ENCODE results near the gene REXO1.

The REXO1 gene

GRCh38 chr19:1828279-1829238 is 19.7 kb downstream of the REXO1 start:
- no peak for DNase-seq (ENCODE audit: low read depth)

DNA sequence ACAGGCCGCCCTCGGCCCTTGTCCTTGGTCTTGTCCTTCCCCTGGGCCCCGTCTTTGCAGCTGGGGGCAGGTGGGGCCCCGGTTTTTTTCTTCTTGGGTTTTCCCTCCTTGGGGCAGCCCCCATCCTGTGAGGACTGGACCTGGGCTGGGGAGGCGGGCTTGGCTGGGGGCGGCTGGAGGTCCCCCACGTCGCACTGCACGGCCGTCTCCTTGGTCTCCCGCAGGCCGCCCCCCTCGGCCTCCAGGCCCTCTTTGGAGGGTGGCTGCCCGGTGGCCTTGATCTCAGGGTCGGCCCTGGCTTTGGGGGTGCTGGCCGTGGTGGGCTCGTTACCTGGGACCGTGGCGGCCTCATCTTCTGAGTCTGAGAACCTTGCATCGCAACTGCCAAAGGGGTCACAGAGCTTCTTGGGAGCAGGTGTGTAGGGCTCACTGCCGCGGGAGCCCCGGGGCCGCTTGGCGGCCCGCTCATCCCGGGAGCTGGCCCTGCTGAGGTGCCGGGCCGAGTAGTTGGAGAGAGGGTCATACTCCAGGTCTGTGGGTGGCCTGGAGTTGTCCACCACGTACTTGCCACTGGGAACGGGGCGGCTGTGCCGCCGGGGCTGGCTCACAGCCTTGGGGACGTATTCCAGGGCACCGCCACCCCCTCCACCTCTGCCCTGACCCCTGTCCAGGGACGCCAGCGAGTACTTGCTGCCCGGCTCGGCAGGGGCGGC is 20.6 kb downstream of the REXO1 start:
- no peak for DNase-seq (ENCODE audit: low read depth)

DNA sequence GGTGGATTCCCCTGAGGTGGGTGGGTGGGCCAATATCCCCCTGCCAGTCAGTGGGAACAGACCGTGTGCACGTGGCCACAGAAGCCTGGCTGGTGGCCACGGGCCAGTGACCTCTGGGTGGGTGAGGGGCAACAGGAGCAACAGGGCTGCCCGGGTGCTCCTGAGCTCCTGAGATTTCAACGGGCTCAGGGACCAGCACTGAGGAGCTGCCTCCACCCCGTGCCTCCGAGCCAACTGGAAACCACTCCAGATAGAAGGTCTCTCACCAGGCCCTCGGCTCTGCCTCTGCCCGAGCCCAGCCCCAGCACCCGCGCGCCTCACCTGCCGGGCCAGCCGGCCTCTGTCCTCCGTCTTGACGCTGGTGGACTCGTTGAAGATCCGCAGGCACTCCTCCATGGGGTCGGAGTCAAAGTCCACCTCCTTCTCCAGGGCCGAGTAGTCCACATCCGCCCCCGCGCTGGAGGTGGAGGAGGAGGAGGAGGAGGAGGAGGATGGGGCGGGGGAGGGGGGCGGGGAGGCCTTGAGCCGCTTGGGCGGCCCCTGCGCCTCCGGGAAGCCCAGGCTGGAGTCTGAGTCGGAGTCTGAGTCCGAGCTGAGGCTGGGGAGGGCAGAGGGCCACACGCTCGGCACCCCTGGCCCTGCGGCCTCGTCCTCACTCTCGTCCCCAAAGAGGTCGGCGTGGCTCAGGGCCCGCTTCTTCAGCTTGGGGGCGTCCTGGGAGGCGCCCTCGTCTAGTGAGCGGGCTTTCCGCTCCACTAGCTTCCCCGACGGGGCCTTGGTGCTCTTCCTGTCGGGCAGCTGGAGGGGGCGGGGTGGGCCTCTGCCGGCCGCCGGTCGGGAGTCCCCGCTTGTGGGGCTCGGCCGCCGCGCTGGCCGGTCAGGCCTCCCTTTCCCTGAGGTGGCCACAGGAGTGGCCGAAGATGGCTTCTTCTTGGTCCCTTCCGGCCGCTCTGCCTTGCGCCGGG is 21.4 kb downstream of the REXO1 start:
- DNase-seq (ENCODE audit: low read depth) = no peak

DNA sequence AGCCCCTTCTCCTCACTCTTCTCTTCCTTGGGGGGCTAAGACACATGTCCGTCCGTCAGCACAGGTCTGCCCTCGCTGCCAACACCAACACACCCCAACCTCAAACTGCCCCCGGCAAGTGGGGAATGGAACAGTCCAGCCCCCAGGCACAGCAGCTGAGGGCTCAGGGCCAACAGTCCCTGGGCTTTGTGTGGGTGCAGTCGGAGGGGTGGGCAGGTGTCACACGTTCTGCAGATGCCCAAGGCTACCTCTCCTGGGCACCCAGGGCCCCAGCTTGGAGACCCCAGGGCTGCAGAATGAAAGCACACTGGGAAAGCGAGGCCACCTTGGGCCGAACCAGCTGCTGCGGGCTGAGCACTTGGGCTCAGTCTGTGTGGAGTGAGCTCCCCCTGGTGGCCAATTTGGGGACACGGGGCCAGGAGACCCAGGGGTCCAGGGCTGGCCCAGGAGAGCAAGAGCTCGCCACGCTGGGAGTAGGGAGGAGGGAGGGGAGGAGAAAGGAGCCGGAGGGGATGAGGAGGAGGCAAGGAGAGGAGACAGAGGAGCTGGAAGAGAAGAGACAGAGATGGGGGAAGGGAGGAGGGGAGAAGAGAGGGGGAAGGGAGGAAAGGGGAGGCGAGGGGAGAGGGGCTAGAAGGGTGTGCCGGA is 22.2 kb downstream of the REXO1 start:
- peak; percentile 37 for DNase-seq (ENCODE audit: low read depth)

- no peak for DNase-seq (ENCODE audit: low read depth)
Observed at GRCh38 chr19:1824252-1824622, 24.0 kb downstream of the REXO1 start.

DNA sequence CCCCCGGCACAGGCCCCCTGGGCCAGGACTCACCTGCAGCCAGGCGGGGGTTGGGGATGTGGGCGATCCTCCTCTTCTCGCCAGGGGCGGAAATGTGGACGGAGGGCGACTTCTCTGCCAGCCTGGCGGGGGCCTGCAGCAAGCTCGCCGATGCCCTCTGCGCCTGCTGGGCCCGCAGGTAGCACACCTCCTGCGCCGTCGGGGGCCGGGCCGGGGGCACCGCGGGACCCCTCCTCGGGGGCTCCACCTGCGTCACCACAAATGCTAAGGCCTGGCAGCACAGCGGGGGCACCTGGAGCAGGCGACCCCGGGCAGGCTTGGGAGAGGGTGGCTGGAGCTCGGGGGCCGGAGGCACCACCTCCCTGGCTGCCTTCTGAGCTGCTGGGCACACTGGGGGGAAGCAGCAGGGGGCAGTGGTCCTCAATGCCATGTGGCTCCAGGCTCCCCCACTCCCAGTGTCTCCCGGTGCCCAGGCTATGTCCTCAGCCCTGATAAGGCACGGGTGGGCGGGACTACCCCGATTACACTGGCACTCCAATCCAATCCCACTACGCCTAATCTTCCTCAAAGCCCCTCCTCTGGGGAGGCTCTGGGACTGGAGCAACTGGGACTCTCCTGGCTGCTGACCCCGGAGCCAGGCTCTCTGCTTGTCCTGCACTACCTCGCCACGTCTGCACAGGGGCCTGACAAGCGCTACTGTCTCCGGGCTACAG is 24.6 kb downstream of the REXO1 start:
- no peak for DNase-seq (ENCODE audit: low read depth)

DNA sequence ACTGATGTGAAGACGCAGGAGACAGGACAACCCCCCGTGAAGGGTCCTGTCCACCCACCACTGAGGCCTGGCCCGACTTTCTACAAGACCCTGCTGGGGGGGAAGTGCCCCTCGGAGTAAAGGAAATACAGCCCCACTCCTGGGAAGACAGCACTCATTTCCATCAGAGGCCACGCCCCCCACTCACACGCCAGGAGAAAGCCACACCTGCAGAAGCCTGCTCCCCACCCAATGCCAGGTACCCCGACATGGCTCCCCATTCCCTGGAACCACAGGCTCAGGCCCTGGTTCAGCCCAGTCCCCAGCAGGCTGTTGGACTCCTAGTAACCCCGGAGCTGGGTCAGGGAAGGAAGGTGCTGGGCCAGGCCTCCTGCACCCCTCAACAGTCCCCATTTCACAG is 25.3 kb downstream of the REXO1 start:
- DNase-seq (ENCODE audit: low read depth) = no peak

DNA sequence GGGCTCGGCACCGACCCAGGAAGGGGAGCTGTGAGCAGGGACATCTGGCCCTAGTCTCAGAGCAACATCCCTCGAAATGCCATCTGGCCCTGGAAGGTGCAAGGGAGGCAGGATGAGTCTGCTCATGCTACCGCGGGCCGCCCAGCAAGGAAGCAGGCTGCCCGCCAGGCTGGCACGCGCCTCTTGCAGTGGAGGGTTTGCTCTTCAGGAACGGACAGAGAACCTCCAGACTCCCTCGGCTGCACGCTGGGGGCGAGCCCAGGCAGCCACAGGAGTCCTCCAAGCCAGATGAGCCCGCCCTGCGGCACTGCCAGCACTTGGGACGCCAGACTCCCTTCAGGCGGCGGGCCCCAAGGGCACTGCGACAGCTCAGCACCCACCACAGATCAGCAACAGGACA is 26.1 kb downstream of the REXO1 start:
- no peak for DNase-seq (ENCODE audit: low read depth)

DNA sequence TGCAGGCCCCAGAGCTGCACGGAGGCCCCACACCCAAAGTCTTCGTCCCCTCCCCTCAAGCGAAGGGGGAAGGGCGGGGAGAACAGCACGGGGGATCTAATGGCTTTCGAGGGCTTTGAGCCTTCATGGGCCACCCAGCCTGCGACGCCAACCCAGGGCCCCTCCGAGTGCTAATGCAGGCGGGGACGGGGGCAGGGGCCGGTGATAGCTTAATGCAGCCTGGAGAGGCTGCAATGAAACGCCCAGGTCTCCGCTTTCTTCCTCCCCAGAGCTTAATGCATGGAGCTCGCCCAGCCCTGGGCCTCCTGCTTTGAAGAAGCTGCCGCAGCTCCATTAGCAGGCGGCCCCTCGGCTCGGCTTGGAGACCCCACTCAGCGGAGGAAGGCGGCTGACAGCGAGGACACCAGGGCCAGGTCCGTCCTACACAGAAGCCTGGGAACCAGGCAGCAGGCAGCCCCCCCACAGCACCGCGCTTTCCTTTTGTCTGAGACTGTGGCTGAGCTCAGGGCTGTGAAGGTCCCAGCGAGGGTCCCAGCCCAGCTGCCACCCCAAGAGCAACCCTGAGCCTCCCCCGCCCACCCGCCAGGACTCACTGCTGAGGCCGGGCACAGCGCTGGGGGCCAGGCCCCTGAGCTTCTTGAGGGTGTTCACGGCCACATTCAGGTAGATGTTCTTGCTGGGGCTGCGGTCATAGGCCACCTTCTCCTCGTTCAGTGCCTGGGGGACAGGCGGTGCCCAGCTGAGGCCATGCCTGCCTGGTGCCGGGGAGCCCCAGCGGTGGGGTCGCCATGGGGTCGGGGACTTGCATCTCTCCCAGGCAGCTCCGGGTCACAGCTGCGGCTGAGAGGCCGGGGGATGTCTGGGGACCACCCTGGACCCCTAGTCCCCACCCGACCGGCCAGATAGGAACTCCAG is 28.7 kb downstream of the REXO1 start:
- no peak for DNase-seq (ENCODE audit: low read depth)

- DNase-seq (ENCODE audit: low read depth) = no peak
Observed at GRCh38 chr19:1818549-1819195, 29.6 kb downstream of the REXO1 start.

DNA sequence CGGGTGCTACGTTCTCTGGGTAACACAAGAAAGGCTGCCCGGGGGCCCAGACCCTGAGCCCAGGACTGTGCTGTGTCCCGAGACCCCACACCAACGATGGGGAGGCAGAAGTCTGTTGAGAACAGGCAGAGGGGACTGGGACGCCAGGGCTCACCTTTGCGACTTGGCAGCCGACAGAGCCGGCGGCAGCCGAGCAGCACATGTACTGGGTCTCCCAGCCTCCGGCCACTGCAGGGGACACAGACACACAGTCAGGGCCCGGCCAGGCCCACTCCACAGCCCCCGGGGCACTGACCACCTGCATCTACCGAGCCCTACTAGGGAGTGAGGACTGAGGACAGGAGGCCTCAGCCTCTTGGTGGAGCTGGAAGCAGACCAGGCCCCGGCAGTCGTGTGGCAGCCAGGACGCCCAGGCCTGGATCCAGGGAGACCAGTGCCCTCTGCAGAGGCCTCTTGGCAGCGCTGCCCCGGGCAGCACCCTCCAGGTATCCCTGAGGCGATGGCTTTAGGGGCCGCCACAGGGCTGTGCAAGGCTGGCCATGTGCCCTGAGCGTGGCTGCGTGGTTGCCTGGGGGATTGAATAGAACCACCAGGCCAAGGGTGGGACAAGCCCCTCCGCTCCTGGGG is 30.6 kb downstream of the REXO1 start:
- no peak for DNase-seq (ENCODE audit: low read depth)

GRCh38 chr19:1816530-1817298 is 31.6 kb downstream of the REXO1 start:
- no peak for DNase-seq (ENCODE audit: low read depth)

GRCh38 chr19:1815605-1816529 is 32.4 kb downstream of the REXO1 start:
- DNase-seq (ENCODE audit: low read depth) = no peak

- no peak for DNase-seq (ENCODE audit: low read depth)
Observed at GRCh38 chr19:1814833-1815604, 33.3 kb downstream of the REXO1 start.

DNA sequence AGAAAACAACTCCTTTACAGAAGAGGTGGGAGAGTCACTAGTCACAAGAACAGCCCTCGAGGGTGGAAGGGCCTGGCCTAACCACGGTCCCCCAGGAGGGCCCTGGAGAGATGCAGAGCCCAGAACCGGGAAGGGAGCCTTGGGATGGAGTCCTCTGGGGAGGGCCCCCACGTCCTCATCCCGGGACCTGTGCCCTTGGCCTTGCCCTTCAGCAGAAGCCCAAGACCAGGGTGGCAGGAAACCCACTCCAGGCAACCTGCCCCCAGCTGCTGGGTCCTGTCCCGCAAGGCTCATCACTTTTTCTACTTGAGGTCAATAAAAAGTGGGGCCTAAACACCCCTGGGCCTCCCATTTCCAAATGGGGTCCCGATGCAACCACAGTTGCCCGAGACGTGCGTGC is 33.9 kb downstream of the REXO1 start:
- no peak for DNase-seq (ENCODE audit: low read depth)

Data from fibroblast of the conjunctiva (primary cell).